GM19328 (cell line): Measurements from ENCODE around the gene CRYGD.
A peak's percentile ranks its signal among the peaks of the same experiment; 100 is the strongest.

ENCODE experiments used
- ATAC-seq: cut with Tn5 transposase; IDR thresholded peaks from one replicate; pipeline ENCODE4 v1.9.1; 2021; ENCODE audit warnings: mild to moderate bottlenecking, moderate library complexity; ENCODE audit not compliant: unreplicated experiment

Gene CRYGD

GRCh38 chr2:208090420-208090819, 33.9 kb downstream of the CRYGD start:
- ATAC-seq, result no peak

GRCh38 chr2:208086029-208086428, 38.3 kb downstream of the CRYGD start:
- no peak for ATAC-seq

GRCh38 chr2:208083807-208084206, 40.5 kb downstream of the CRYGD start:
- ATAC-seq, result no peak

- ATAC-seq, result no peak
These were observed 47.0 kb downstream of the CRYGD start for GRCh38 chr2:208077276-208077675.

GRCh38 chr2:208074610-208075356, 49.5 kb downstream of the CRYGD start:
- ATAC-seq, result no peak

- ATAC-seq, result peak; percentile 66
These were observed 52.0 kb downstream of the CRYGD start for GRCh38 chr2:208072250-208072892.
